Measurements from ENCODE around the gene P3H3.
A peak's percentile ranks its signal among the peaks of the same experiment; 100 is the strongest.

P3H3 gene

GRCh38 chr12:6827982-6828780 lies at the start of gene P3H3:
Gene P3H3, plus strand, starts transcription at chr12:6828407. Its CDS starts 34 bp downstream, at chr12:6828441.
- peak; percentile 71 for DNase-seq

GRCh38 chr12:6778574-6779550 lies 49.3 kb upstream of the P3H3 start:
- peak; percentile 92 for DNase-seq

- no peak for DNase-seq
These were observed 48.3 kb upstream of the P3H3 start for GRCh38 chr12:6779708-6780432.

GRCh38 chr12:6780573-6780972 lies 47.6 kb upstream of the P3H3 start:
- no peak for DNase-seq

- no peak for DNase-seq
These were observed 46.1 kb upstream of the P3H3 start for GRCh38 chr12:6782119-6782518.

- no peak for DNase-seq
These were observed 45.2 kb upstream of the P3H3 start for GRCh38 chr12:6782850-6783566.

GRCh38 chr12:6783828-6784227 lies 44.4 kb upstream of the P3H3 start:
- DNase-seq, result no peak

- DNase-seq, result no peak
These were observed 43.9 kb upstream of the P3H3 start for GRCh38 chr12:6784296-6784695.

GRCh38 chr12:6784761-6785160 lies 43.4 kb upstream of the P3H3 start:
- no peak for DNase-seq

- no peak for DNase-seq
These were observed 41.7 kb upstream of the P3H3 start for GRCh38 chr12:6786416-6787094.

GRCh38 chr12:6787309-6787708 lies 40.9 kb upstream of the P3H3 start:
- no peak for DNase-seq

GRCh38 chr12:6788972-6789924 lies 39.0 kb upstream of the P3H3 start, which contains the start of gene CD4:
Gene CD4, plus strand, starts transcription at chr12:6789528. Its CDS starts 10,611 bp downstream, at chr12:6800139.
- DNase-seq, result no peak

GRCh38 chr12:6790496-6791150 lies 37.6 kb upstream of the P3H3 start:
- no peak for DNase-seq

GRCh38 chr12:6791931-6792520 lies 36.2 kb upstream of the P3H3 start:
- DNase-seq, result no peak

GRCh38 chr12:6792522-6793201 lies 35.5 kb upstream of the P3H3 start:
- DNase-seq, result no peak

- DNase-seq, result no peak
These were observed 33.1 kb upstream of the P3H3 start for GRCh38 chr12:6795088-6795487.

- DNase-seq, result no peak
These were observed 31.6 kb upstream of the P3H3 start for GRCh38 chr12:6796576-6796975.

- DNase-seq, result no peak
These were observed 29.1 kb upstream of the P3H3 start for GRCh38 chr12:6799147-6799546.

- DNase-seq, result peak; percentile 53
These were observed 21.0 kb upstream of the P3H3 start for GRCh38 chr12:6807170-6807569.

Measured in fibroblast of skin of right biceps (primary cell).